ENCODE measurements around the gene WDR90. TPM values are rescaled to one million over a fixed set of nuclear protein-coding genes. Genes with fewer than 3 reads are reported as not detected.

WDR90 gene
- total RNA-seq, 1 donor from 2014 or later = 23.2 TPM

DNA sequence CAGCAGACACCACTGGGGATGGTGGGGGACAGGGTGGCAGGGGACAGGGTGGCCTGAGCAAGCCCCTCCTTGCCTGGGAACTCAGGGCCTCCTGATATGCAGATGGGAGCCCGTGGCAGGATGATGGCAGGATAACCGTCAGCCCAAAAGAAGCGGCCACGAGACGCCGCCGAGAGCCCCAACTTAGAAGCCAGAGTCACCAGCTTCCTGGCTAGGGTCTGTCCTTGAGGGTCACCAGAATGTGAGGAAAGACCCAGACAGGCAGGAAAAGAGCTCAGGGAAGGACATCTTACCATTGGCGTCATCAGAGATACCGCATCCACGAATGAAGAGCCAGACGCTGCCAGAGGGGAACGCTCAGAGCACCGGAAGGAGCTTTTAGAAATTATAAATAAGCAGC lies 39.8 kb upstream of the WDR90 start:
- no peak overlapping the region for H3K4me3 ChIP-seq
- TF ChIP-seq, protein P1, sequence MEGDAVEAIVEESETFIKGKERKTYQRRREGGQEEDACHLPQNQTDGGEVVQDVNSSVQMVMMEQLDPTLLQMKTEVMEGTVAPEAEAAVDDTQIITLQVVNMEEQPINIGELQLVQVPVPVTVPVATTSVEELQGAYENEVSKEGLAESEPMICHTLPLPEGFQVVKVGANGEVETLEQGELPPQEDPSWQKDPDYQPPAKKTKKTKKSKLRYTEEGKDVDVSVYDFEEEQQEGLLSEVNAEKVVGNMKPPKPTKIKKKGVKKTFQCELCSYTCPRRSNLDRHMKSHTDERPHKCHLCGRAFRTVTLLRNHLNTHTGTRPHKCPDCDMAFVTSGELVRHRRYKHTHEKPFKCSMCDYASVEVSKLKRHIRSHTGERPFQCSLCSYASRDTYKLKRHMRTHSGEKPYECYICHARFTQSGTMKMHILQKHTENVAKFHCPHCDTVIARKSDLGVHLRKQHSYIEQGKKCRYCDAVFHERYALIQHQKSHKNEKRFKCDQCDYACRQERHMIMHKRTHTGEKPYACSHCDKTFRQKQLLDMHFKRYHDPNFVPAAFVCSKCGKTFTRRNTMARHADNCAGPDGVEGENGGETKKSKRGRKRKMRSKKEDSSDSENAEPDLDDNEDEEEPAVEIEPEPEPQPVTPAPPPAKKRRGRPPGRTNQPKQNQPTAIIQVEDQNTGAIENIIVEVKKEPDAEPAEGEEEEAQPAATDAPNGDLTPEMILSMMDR (IDR thresholded peaks at IDR 0.05) = no peak
- no peak overlapping the region for H3K27ac ChIP-seq
- H3K27me3 ChIP-seq = no peaks in the 10 kb centered on the region
- intact Hi-C loops (cut with DNase I) = no loop called here
- H3K36me3 ChIP-seq = no peaks in the 10 kb centered on the region
- DNase-seq (no peak), ATAC-seq (no peak)
- H3K9me3 ChIP-seq = no peaks in the 10 kb centered on the region
- H3K4me1 ChIP-seq = peaks cover 5% of the 10 kb centered on the region

DNA sequence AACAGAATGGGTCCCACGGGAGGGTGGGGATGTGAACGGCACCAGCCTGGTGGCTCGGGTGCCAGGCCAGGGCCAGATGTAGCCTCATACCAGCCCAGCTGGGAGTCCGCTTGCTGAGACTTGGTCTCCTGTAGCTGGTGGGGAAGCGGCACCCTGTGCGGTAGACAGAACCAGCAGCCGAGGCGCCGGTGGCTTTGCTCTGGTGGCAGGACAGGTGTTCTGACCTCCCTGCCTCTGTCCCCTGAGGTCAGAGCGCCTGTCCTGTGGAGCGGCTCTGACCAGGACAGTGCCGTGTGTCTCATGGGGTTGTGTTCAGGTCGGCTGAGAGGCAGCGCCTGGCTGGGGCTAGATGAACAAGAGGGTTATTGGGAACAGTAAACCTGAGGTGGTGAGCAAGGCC lies 39.2 kb upstream of the WDR90 start:
- no peaks in the 10 kb centered on the region for H3K36me3 ChIP-seq
- TF ChIP-seq, protein P1 (IDR thresholded peaks at IDR 0.05) = no peak
- H3K4me3 ChIP-seq = no peak overlapping the region
- peaks cover 5% of the 10 kb centered on the region for H3K4me1 ChIP-seq
- intact Hi-C loops (cut with DNase I) = no loop called here
- ATAC-seq = no peak
- H3K27me3 ChIP-seq = no peaks in the 10 kb centered on the region
- no peak for DNase-seq
- no peaks in the 10 kb centered on the region for H3K9me3 ChIP-seq
- no peak overlapping the region for H3K27ac ChIP-seq

DNA sequence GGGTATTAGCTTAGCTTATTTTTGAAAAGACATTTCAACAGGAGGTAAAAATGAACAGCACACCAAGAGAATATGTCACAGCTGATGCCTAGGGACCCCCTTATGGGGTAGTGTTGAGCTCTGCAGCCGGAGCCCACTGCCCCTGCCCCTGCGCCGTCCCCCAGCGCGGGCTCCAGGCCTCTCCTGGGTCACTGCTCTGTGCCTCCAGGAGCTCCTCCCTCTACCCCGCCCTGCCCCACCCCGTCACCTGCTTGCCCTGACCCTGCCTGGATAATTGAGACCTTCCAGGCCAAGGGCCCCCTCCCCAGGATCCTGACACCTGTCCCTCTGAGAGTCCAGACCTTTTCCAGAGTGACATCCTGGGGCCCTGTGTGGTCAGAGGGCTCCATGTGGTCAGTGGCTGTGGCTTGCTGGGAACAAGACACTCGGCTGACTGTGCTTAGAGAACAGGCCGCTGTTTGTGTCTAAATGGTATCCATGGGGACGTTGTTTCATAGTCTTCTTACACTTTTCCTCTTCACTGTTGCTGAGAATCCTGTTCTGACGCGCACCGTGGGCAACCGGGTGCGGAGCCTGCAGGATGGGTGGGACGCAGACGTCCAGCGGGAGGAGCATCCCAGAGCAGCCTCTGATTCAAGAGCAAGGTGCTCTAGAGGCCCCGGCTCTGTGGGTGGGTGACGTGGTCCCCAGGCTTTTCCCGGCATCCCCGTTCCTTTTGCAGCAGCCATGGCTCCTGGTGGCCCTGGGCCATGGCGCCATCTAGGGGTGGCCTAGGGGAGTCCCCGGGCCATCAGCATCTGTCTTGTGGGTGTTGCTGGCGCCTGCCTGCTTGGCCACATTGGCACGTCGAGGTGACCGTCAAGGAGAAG lies 38.4 kb upstream of the WDR90 start:
- Histone ChIP-seq H3K9me3 (no peaks in the 10 kb centered on the region), H3K4me3 (no peak overlapping the region), H3K27ac (no peak overlapping the region), H3K36me3 (no peaks in the 10 kb centered on the region), H3K4me1 (peaks cover 5% of the 10 kb centered on the region), H3K27me3 (no peaks in the 10 kb centered on the region)
- peak; percentile 86 for DNase-seq
- intact Hi-C loops (cut with DNase I) = no loop called here
- TF ChIP-seq, protein P1 (IDR thresholded peaks at IDR 0.05) = peak; percentile 77
- peak; percentile 96 for ATAC-seq

DNA sequence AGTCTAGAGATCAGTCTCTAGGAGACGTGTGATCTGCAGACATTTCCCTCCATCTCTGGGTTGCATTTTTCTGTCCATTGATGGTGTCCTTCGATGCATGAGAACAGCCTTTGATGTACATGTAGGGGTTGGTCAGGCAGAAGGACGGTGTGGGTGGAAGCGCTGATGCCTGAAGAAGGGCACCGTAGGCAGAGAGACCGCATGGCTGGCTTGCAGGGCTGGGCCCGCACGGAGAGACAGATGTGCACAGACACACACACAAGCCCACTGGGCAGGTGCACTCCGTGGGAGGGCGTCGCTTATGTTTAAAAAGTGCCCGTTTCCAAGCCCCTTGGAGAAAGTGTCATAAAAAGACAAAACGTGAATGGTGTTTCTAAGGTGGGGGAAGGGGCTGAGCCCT lies 34.0 kb upstream of the WDR90 start:
- ATAC-seq (no peak), DNase-seq (no peak)
- Histone ChIP-seq H3K9me3 (no peaks in the 10 kb centered on the region), H3K4me1 (peaks cover 5% of the 10 kb centered on the region), H3K27ac (no peak overlapping the region), H3K36me3 (no peaks in the 10 kb centered on the region), H3K4me3 (no peak overlapping the region), H3K27me3 (no peaks in the 10 kb centered on the region)
- TF ChIP-seq, protein P1 (IDR thresholded peaks at IDR 0.05) = no peak
- intact Hi-C loops (cut with DNase I) = no loop called here

DNA sequence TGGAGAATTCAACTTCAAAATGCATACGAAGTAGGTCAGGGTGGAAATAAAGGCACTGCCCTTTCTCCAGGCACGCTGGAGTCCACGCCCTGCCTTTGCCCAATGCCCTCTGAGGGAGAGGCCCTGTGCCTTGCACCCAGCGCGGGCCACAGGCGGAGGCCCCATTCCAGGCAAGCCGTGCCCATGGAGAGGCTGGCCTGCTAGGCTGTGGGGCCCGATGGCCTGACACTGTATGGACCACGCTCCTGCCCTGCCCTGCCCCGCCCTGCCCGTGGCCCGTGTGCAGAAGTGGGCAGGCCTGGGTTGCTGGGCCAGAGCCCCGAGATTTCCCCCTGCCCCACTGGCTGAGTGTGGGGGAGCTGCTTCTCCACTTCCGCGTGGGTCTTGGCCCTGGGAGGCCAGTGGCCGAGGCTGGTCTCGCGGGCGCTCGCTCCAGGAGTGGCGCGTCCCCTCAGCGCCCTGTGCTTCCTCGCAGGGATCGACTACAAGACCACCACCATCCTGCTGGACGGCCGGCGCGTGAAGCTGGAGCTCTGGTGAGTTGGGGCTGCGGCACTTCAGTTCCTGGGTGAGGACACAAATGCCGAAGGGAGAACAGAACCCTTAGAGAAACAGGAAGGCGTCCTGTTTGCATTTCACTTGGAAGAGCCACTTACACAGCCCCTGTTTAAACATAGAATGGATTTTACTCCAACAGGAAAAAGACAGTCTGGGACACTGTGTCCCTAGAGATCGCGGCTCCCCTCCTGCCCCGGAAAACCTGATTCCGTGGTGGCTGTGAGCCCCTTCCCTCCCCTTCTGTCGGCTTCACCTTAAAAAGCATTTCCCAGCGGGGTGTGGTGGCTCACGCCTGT lies 32.2 kb upstream of the WDR90 start:
- no peaks in the 10 kb centered on the region for H3K27me3 ChIP-seq
- peak; percentile 90 for DNase-seq
- intact Hi-C loops (cut with DNase I) = no loop called here
- no peaks in the 10 kb centered on the region for H3K9me3 ChIP-seq
- TF ChIP-seq, protein P1 (IDR thresholded peaks at IDR 0.05) = no peak
- H3K27ac ChIP-seq = peak overlapping the region; percentile 89
- H3K36me3 ChIP-seq = no peaks in the 10 kb centered on the region
- peak overlapping the region; percentile 36 for H3K4me3 ChIP-seq
- peaks cover 7% of the 10 kb centered on the region for H3K4me1 ChIP-seq
- peak; percentile 87 for ATAC-seq
